ENCODE measurements around the gene KL.

Gene KL

DNA sequence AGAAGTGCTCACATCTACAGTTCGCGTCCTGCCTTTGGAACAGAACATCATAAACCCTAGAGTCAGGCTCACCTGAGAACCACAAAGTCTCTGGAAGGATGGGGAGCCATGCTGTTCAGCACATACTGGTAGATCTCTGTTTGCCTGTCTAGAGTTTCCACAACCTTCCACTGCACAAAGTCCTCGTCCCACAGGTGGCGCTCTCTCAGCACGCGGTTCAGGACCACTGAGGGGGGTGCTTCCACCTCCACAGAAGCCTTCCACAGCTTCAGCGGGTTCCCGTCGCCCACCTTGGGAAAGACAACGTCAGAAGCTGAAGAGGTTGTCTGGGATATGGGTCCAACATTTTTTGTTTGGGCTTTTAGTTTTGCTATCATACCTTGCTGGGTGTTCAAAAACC lies 93.6 kb downstream of the KL start:
- FAIRE-seq (no peak), DNase-seq (ENCODE audit: low spot score) (no peak)

DNA sequence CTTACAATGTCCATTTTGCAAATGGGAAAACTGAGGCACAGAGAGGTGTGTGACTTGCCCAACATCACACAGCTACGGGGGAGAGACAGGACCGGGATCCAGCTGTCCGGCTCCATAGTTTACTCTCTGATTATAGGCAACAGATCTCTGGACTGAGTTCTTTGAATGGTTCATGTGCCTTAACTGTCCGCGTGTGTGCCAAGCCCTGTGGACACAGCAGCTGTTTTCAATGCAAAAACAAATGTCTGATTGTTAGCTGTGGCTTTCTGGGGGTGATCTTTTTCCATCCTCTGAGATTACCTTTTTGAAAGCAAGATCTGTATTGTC lies 94.1 kb downstream of the KL start:
- FAIRE-seq = no peak
- DNase-seq (ENCODE audit: low spot score) = no peak

- FAIRE-seq (no peak), DNase-seq (ENCODE audit: low spot score) (no peak)
Measured at GRCh38 chr13:33110713-33111413, 94.6 kb downstream of the KL start.

- FAIRE-seq = no peak
- DNase-seq (ENCODE audit: low spot score) = no peak
Measured at GRCh38 chr13:33111414-33112110, 95.3 kb downstream of the KL start.

DNA sequence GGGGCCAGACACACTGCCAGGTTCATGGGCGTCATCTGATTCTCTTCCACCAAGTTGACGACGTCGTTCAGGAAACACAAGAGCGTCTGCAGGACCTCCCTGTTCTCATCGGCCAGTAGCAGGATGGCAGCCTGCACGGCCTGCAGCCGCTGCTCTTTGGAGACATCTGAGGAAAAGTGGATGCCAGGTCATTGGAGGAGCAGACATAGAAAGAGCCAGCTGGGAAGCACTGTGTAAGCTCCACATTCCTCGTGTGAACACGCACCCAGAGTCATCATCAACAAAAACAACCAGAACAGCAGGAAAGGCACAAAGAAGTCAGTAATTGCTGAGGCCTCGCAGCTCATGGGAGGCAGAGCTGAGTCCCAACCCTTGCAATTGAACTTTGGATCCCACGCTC lies 96.5 kb downstream of the KL start:
- DNase-seq (ENCODE audit: low spot score) = no peak
- FAIRE-seq = no peak

GRCh38 chr13:33114146-33114545 lies 97.9 kb downstream of the KL start:
- DNase-seq (ENCODE audit: low spot score) (no peak), FAIRE-seq (no peak)

DNA sequence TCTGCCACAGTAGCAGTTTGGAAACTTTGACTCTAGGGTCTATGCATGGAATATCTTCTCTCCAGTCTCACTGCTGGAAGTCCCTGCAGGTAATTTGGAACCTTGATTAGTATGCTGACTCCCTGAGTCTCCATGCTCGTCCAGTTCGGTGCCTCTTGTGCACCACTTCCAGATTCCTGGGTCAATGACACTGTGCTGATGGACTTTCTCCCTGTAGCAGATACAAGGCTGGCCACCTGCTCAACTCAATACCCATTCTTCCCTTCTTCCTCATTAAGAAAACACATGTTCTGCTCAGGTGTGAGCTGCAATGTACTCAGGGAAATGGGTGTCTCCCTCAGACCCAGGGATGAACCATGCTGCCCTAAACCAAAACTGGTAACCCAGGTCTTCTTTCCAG lies 99.1 kb downstream of the KL start:
- FAIRE-seq (no peak), DNase-seq (ENCODE audit: low spot score) (no peak)
